Measurements from ENCODE around the gene PODXL2. TPM values are rescaled to one million over a fixed set of nuclear protein-coding genes. Genes with fewer than 3 reads are reported as not detected.

Gene PODXL2
- total RNA-seq, 1 experiment from 2014 or later, result 73.2 TPM

DNA sequence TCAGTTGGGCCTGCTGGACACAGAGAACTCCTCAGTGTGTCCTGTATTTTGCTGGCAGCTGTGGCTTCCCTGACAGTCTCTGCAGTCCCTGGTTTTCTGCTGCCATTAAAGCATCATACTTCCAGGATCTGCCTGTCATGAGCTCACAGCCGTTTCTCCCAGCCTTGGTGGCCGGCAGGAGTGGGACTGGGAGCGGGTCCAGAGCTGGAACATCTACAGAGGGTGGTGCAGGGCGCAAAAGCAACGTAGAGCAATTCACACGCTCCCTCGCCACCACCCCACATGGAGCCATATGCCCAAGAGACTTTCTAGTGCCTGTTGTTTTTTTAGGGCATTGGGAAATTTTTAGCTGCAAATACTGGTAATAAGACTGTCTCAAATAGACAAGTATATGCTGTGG is 77.3 kb downstream of the PODXL2 start:
- DNase-seq (ENCODE audit: low read depth), result no peak

DNA sequence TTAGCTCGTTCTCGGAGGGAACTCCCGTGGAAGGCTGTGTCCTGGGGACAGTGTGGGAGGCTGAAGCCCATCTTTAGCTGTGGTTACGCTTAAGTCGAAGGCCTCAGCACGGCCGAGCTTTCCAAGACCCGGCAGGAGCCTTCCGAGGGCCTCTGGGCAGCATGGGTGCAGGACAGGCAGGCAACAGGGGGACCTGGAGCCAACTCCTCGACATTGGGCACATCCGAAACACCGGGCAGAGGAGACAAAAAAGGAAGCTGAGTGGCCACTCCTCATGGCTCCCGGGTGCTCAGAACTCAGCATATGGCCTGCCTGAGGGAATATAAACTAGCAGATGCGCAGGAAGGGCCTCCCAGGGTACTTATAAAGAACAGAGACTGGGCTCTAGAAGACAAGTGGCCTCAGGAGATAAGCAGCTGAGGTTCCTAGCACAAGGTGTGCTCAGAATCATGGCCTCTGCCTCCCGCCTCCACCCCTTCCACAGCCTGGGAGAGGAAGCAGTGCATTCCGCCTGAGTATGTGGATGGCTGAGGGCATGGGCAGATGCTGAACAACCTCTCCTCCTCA is 77.9 kb downstream of the PODXL2 start:
- DNase-seq (ENCODE audit: low read depth), result no peak

- no peak for DNase-seq (ENCODE audit: low read depth)
Observed at GRCh38 chr3:127707851-127708411, 78.9 kb downstream of the PODXL2 start.

DNA sequence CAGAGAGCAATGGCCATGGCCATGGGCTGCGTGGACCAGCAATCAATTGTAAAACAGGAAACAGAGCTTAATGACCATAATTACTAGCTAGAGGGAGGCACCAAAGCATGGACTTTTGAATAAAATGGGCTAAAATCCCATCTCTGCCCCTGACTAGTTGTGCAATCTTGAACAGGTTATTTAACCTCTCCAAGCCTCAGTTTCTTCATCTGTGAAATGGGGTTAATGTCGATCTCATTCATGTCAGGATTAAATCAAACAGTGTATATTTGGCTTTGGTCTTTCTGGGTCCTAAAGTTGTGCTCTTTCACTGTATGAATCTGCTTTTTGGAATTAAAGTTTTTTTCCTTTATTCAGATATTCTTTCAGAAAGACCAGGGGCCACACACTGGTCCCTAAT is 79.9 kb downstream of the PODXL2 start:
- DNase-seq (ENCODE audit: low read depth), result no peak

- DNase-seq (ENCODE audit: low read depth), result no peak
Observed at GRCh38 chr3:127709320-127710060, 80.5 kb downstream of the PODXL2 start.

- peak; percentile 49 for DNase-seq (ENCODE audit: low read depth)
Observed at GRCh38 chr3:127710155-127710941, 81.4 kb downstream of the PODXL2 start.

GRCh38 chr3:127711021-127711695 is 82.2 kb downstream of the PODXL2 start:
- no peak for DNase-seq (ENCODE audit: low read depth)

DNA sequence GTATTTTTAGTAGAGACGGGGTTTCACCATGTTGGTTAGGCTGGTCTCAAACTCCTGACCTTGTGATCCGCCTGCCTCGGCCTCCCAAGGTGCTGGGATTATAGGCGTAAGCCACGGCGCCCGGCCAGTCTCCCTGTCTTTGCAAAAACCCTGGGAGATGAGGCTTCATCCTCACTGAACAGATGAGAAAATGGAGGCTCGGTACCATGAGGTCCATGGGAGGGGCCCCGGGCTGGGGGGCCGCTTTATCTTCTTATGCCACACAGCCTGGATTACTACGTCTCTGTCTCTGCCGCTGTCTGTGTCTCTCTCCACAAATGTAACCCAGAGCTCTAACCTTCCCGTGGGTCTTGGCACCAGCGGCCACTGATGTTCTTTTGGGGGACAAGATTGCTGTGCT is 82.9 kb downstream of the PODXL2 start:
- no peak for DNase-seq (ENCODE audit: low read depth)

DNA sequence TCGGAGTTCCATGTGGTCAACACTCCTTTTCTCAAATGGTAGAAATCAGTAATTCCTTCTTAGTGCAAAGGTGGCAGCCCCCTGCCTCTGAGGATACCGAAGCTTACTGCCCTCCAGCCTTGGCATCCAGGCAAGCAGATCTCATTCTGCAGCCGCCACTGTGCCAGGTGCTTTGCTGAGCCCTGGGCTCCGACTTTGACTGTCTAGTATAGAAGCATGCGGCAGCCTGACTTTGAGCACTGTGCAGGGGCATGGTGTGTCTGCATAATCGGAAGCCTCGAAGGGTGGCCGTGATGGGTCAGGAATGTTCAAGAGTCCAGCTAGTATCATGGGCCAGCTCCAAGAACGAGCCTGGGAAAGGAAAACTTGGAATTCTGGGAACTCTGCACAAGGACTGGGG is 83.5 kb downstream of the PODXL2 start:
- no peak for DNase-seq (ENCODE audit: low read depth)

- DNase-seq (ENCODE audit: low read depth), result no peak
Observed at GRCh38 chr3:127712881-127713771, 84.1 kb downstream of the PODXL2 start.

GRCh38 chr3:127714125-127714571 is 85.2 kb downstream of the PODXL2 start:
- DNase-seq (ENCODE audit: low read depth), result no peak

DNA sequence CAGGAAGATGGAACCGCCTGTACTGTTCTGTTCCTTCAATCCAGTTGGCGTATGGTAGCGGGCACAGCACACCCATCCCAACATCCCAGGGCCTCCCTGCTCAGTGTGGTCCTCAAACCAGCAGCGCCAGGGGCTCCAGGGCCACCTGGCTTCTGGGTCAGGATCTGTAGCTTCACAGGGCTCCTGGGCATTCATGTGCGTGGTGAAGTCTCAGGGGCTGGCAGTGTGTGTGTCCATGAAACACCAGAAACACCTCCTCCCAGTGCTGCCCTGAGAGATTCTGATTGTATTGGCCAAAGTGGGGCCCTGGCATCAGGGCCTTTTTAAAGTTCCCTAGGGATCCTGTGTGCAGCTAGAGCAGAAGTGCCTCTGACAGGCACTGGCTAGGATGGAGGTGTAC is 85.9 kb downstream of the PODXL2 start:
- no peak for DNase-seq (ENCODE audit: low read depth)

GRCh38 chr3:127715532-127715931 is 86.5 kb downstream of the PODXL2 start:
- no peak for DNase-seq (ENCODE audit: low read depth)

DNA sequence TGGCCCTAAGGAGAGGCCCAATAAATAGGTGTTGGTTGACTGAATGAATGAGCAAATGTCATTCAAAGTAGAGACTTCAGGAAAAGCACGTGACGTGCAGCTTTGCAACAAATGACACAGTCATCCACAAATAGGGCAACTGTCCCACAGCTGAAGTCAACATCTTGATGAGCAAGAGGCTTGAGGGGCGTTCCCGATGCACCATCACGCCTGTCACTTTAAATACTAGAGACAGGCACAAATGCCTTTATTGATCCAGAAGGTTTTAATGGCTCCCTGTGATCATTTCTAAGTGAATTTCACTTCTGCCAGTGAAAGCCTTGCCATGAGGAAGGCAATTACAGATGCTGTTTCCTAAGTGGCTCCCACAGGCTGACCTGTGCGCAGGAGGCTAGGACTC is 87.4 kb downstream of the PODXL2 start:
- no peak for DNase-seq (ENCODE audit: low read depth)

DNA sequence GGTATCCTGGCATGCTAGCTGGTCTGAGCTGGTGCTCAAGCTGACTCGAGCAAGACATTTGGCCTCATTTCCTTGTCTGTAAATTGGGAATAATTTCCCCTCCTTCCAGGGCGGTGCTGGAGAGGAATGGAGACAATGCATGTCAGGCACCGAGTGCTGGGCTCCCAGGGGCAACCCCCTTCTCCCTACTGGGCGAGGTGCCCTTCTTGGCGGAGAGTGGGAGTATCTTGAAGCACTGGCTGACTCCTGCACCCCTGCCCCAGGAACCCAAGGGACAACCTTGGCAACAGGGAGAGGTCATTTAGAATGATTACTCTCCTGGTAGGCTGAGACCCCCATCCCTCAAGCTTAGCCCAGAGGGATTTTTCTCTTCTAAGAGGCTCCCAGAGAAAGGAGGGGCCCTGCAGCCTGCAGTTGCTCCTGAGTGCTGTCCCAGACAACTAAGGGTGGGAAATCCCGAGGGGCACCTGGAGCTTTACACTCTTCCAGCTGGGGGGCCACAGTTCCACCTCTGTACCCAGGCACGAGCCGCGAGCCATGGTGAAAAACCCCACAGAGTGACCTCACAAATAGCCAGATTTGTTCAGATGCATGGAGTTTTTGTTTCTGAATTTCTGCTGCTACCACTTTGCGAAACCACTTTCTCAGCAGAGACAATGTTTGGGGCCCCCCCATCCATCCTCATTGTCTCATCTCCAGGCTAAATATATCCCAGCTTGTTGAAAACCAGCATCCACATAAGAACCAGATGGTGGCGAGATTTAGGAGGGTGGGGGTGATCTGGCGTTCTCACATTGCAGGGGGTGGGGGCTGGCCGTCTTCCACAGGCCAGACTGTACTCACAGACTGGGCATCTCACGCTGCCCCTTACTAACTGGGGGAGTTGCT is 88.6 kb downstream of the PODXL2 start:
- no peak for DNase-seq (ENCODE audit: low read depth)

DNA sequence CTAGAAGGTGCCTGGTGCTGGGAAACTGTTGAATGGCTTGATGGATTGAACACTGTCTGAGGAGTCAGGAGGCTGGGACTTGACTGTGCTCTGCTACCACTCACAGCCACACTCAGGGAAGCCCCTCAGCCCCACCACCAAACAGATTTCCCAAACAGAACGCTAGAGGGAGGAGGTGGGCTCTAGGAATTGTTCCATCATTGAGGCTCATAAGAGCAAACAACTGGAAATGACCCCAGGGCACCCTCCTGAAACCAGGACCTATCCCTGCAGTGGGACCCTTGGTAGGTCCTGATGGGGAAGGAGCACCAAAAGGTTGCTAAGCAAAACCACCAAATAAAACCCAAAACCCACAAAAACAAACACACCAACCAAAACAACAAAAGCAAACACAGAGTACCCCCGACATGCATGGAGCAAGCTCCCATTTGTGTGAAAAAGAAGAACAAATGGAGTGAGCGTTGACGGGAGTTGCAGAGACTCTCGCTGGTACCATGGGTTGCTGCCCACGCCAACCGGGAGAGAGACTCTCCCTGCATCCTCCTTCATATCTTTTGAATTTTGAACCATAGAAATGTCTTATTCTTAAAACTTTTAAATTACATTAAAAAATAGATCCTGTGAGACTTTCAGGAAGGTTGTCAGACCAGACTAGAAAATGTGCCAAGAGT is 89.4 kb downstream of the PODXL2 start:
- no peak for DNase-seq (ENCODE audit: low read depth)

- DNase-seq (ENCODE audit: low read depth), result no peak
Observed at GRCh38 chr3:127718916-127719290, 89.9 kb downstream of the PODXL2 start.

- no peak for DNase-seq (ENCODE audit: low read depth)
Observed at GRCh38 chr3:127719369-127719768, 90.4 kb downstream of the PODXL2 start.

Data from HT1080 (cell line).